GM23338 (cell line): ENCODE results near the gene GID4. TPM values are rescaled to one million over a fixed set of nuclear protein-coding genes. Genes with fewer than 3 reads are reported as not detected.

Experiments
- ATAC-seq: fragments of 200-7000 bp; cut with Tn5 transposase; 3 replicates; pipeline ENCODE4 v1.9.1; 2020
- DNase-seq: peaks from one replicate; pipeline ENCODE4 v3.0.0-alpha.2; 2015; ENCODE audit warnings: low spot score
- H2AFZ ChIP-seq: fragments of 200-600 bp; sonication (generic); 2 replicates; pipeline ENCODE4 v1.8.0; 2016; ENCODE audit warnings: antibody characterized with exemption, mild to moderate bottlenecking, moderate library complexity
- H3F3A ChIP-seq: fragments of 200-600 bp; sonication (generic); replicated peaks from 2 replicates; pipeline ENCODE4 v1.8.0; 2017; ENCODE audit warnings: antibody characterized with exemption, mixed run types, low read depth
- H3K27ac ChIP-seq: fragments of 200-600 bp; sonication (generic); 2 replicates; pipeline ENCODE4 v1.6.1; 2016; ENCODE audit warnings: low read depth
- H3K27me3 ChIP-seq: fragments of 200-600 bp; sonication (generic); 2 replicates; pipeline ENCODE4 v1.8.0; 2016; ENCODE audit warnings: mild to moderate bottlenecking, mixed run types, moderate library complexity; ENCODE audit not compliant: insufficient read depth
- H3K36me3 ChIP-seq: fragments of 200-600 bp; sonication (generic); 2 replicates; pipeline ENCODE4 v1.8.0; 2016; ENCODE audit warnings: mild to moderate bottlenecking; ENCODE audit not compliant: insufficient read depth
- H3K4me1 ChIP-seq: fragments of 200-600 bp; sonication (generic); 2 replicates; pipeline ENCODE4 v1.8.0; 2016; ENCODE audit warnings: mild to moderate bottlenecking, moderate library complexity; ENCODE audit not compliant: insufficient read depth
- H3K4me2 ChIP-seq: fragments of 200-600 bp; sonication (generic); 2 replicates; pipeline ENCODE4 v1.7.1; 2017; ENCODE audit warnings: mixed run types
- H3K4me3 ChIP-seq: fragments of 200-600 bp; sonication (generic); 2 replicates; pipeline ENCODE4 v1.6.1; 2016; ENCODE audit warnings: mixed run types
- H3K79me2 ChIP-seq: fragments of 200-600 bp; sonication (generic); replicated peaks from 2 replicates; pipeline ENCODE4 v1.8.0; 2017; ENCODE audit warnings: mild to moderate bottlenecking; ENCODE audit not compliant: insufficient read depth
- H3K9me2 ChIP-seq: fragments of 200-600 bp; sonication (generic); 2 replicates; pipeline ENCODE4 v1.8.0; 2017; ENCODE audit not compliant: insufficient read depth
- H4K20me1 ChIP-seq: fragments of 200-600 bp; sonication (generic); replicated peaks from 2 replicates; pipeline ENCODE4 v1.8.0; 2017; ENCODE audit warnings: mild to moderate bottlenecking; ENCODE audit not compliant: insufficient read depth
- H3K27ac Mint-ChIP-seq: 2 replicates; pipeline ENCODE4 v1.8.0; 2020; ENCODE audit warnings: inconsistent platforms, mild to moderate bottlenecking, moderate library complexity, mixed read lengths
- H3K27me3 Mint-ChIP-seq: 3 replicates; pipeline ENCODE4 v1.8.0; 2022; ENCODE audit warnings: low read depth, mild to moderate bottlenecking, moderate library complexity, mixed read lengths, inconsistent platforms; ENCODE audit not compliant: insufficient read depth, poor library complexity
- H3K36me3 Mint-ChIP-seq: 3 replicates; pipeline ENCODE4 v1.8.0; 2021; ENCODE audit warnings: low read depth, mild to moderate bottlenecking, inconsistent platforms, moderate library complexity, mixed read lengths
- H3K4me1 Mint-ChIP-seq: 3 replicates; pipeline ENCODE4 v1.8.0; 2020; ENCODE audit warnings: mild to moderate bottlenecking, inconsistent platforms, mixed read lengths
- H3K4me3 Mint-ChIP-seq: 3 replicates; pipeline ENCODE4 v1.8.0; 2021; ENCODE audit warnings: moderate library complexity, mild to moderate bottlenecking, inconsistent platforms, mixed read lengths
- H3K9me3 Mint-ChIP-seq: 3 replicates; pipeline ENCODE4 v1.8.0; 2020; ENCODE audit warnings: moderate library complexity, mild to moderate bottlenecking, inconsistent platforms, mixed read lengths
- CREB1 ChIP-seq: fragments of 250-450 bp; sonication (Bioruptor Pico); IDR thresholded peaks from 2 replicates; pipeline ENCODE4 v1.5.0; 2020; ENCODE audit warnings: low read depth, mild to moderate bottlenecking, moderate library complexity
- ETS1 ChIP-seq: IDR thresholded peaks from 2 replicates; pipeline ENCODE4 v1.6.1; 2016; ENCODE audit warnings: antibody characterized with exemption
- EZH2 ChIP-seq: fragments of 200-600 bp; sonication (generic); IDR thresholded peaks from one replicate; pipeline ENCODE4 v1.8.0; 2017; ENCODE audit warnings: antibody characterized with exemption, mild to moderate bottlenecking, low read depth; ENCODE audit not compliant: unreplicated experiment
- EZH2phosphoT487 ChIP-seq: fragments of 200-600 bp; sonication (generic); IDR thresholded peaks from one replicate; pipeline ENCODE4 v1.8.1; 2018; ENCODE audit warnings: antibody characterized with exemption; ENCODE audit not compliant: unreplicated experiment
- JUNB ChIP-seq: IDR thresholded peaks from one replicate; pipeline ENCODE4 v1.6.1; 2016; ENCODE audit warnings: antibody characterized with exemption; ENCODE audit not compliant: unreplicated experiment
- NANOG ChIP-seq: IDR thresholded peaks from 2 replicates; pipeline ENCODE4 v1.6.1; 2016; ENCODE audit warnings: antibody characterized with exemption, borderline replicate concordance
- POLR2AphosphoS5 ChIP-seq: IDR thresholded peaks from 2 replicates; pipeline ENCODE4 v1.6.1; 2016; ENCODE audit warnings: antibody characterized with exemption, low read depth
- STAT1 ChIP-seq: IDR thresholded peaks from one replicate; pipeline ENCODE4 v1.6.1; 2016; ENCODE audit warnings: antibody characterized with exemption; ENCODE audit not compliant: unreplicated experiment
- ZNF114 ChIP-seq: fragments of 250-450 bp; sonication (Bioruptor Pico); IDR thresholded peaks from 2 replicates; pipeline ENCODE4 v1.5.0; 2020; ENCODE audit warnings: mild to moderate bottlenecking, moderate library complexity
- ZNF331 ChIP-seq: fragments of 250-450 bp; sonication (Bioruptor Pico); IDR thresholded peaks from 2 replicates; pipeline ENCODE4 v1.5.0; 2020; ENCODE audit warnings: low read depth, mild to moderate bottlenecking, moderate library complexity
- polyA plus RNA-seq: library from polyadenylated mRNA; unstranded; fragments of >200 nt; fragmentation: Nextera tagmentation; extraction: Ambion mirVana; gene quantifications from 2 replicates; pipeline ENCODE4 v1.2.1, GENCODE V29; 2016
- total RNA-seq: library from RNA; depleted of rRNA; stranded (reverse); fragments of >200 nt; shearing (Covaris generic); gene quantifications from 2 replicates; pipeline ENCODE4 v1.2.3, GENCODE V29; 2014
- TF ChIP-seq, protein P1 (sequence below): fragments of 250-450 bp; sonication (Bioruptor Pico); IDR thresholded peaks from 2 replicates; pipeline ENCODE4 v1.5.0; 2020; ENCODE audit warnings: mild to moderate bottlenecking, moderate library complexity
- TF ChIP-seq, protein P2 (sequence below): IDR thresholded peaks from one replicate; pipeline ENCODE4 v1.6.1; 2018; ENCODE audit warnings: antibody characterized with exemption; ENCODE audit not compliant: unreplicated experiment
- TF ChIP-seq, protein P3 (sequence below), 2 experiments: fragments of 200-600 bp in 1 of 2; sonication (generic) in 1 of 2; conservative IDR thresholded peaks; 2 replicates each; pipeline versions ENCODE4 v1.5.1 to v1.6.1; 2016 to 2017; ENCODE audit warnings: antibody characterized with exemption in 2 of 2, low read depth in 2 of 2, mild to moderate bottlenecking in 2 of 2, moderate library complexity in 1 of 2

The GID4 gene
- total and polyA plus RNA-seq, 2 experiments from 2014 or later, result 6.3 to 11.2 TPM

GRCh38 chr17:18031955-18032354 is 7.3 kb upstream of the GID4 start:
- no peaks in the 10 kb centered on the region for H3K36me3 Mint-ChIP-seq
- H2AFZ ChIP-seq, result no peak overlapping the region
- H3K79me2 ChIP-seq, result peaks cover 18% of the 10 kb centered on the region
- H3K9me3 Mint-ChIP-seq, result no peaks in the 10 kb centered on the region
- TF ChIP-seq ETS1 (no peak), ZNF331 (CRISPR knock-in tag) (no peak), EZH2phosphoT487 (no peak), ZNF114 (CRISPR knock-in tag) (no peak), POLR2AphosphoS5 (no peak), CREB1 (CRISPR knock-in tag) (no peak), JUNB (no peak), EZH2 (no peak), STAT1 (no peak), NANOG (no peak)
- TF ChIP-seq, protein P1, sequence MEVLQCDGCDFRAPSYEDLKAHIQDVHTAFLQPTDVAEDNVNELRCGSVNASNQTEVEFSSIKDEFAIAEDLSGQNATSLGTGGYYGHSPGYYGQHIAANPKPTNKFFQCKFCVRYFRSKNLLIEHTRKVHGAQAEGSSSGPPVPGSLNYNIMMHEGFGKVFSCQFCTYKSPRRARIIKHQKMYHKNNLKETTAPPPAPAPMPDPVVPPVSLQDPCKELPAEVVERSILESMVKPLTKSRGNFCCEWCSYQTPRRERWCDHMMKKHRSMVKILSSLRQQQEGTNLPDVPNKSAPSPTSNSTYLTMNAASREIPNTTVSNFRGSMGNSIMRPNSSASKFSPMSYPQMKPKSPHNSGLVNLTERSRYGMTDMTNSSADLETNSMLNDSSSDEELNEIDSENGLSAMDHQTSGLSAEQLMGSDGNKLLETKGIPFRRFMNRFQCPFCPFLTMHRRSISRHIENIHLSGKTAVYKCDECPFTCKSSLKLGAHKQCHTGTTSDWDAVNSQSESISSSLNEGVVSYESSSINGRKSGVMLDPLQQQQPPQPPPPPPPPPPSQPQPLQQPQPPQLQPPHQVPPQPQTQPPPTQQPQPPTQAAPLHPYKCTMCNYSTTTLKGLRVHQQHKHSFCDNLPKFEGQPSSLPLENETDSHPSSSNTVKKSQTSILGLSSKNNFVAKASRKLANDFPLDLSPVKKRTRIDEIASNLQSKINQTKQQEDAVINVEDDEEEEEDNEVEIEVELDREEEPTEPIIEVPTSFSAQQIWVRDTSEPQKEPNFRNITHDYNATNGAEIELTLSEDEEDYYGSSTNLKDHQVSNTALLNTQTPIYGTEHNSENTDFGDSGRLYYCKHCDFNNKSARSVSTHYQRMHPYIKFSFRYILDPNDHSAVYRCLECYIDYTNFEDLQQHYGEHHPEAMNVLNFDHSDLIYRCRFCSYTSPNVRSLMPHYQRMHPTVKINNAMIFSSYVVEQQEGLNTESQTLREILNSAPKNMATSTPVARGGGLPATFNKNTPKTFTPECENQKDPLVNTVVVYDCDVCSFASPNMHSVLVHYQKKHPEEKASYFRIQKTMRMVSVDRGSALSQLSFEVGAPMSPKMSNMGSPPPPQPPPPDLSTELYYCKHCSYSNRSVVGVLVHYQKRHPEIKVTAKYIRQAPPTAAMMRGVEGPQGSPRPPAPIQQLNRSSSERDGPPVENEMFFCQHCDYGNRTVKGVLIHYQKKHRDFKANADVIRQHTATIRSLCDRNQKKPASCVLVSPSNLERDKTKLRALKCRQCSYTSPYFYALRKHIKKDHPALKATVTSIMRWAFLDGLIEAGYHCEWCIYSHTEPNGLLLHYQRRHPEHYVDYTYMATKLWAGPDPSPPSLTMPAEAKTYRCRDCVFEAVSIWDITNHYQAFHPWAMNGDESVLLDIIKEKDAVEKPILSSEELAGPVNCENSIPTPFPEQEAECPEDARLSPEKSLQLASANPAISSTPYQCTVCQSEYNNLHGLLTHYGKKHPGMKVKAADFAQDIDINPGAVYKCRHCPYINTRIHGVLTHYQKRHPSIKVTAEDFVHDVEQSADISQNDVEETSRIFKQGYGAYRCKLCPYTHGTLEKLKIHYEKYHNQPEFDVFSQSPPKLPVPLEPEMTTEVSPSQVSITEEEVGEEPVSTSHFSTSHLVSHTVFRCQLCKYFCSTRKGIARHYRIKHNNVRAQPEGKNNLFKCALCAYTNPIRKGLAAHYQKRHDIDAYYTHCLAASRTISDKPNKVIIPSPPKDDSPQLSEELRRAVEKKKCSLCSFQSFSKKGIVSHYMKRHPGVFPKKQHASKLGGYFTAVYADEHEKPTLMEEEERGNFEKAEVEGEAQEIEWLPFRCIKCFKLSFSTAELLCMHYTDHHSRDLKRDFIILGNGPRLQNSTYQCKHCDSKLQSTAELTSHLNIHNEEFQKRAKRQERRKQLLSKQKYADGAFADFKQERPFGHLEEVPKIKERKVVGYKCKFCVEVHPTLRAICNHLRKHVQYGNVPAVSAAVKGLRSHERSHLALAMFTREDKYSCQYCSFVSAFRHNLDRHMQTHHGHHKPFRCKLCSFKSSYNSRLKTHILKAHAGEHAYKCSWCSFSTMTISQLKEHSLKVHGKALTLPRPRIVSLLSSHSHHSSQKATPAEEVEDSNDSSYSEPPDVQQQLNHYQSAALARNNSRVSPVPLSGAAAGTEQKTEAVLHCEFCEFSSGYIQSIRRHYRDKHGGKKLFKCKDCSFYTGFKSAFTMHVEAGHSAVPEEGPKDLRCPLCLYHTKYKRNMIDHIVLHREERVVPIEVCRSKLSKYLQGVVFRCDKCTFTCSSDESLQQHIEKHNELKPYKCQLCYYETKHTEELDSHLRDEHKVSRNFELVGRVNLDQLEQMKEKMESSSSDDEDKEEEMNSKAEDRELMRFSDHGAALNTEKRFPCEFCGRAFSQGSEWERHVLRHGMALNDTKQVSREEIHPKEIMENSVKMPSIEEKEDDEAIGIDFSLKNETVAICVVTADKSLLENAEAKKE (CRISPR knock-in tag), result no peak
- TF ChIP-seq, protein P2, sequence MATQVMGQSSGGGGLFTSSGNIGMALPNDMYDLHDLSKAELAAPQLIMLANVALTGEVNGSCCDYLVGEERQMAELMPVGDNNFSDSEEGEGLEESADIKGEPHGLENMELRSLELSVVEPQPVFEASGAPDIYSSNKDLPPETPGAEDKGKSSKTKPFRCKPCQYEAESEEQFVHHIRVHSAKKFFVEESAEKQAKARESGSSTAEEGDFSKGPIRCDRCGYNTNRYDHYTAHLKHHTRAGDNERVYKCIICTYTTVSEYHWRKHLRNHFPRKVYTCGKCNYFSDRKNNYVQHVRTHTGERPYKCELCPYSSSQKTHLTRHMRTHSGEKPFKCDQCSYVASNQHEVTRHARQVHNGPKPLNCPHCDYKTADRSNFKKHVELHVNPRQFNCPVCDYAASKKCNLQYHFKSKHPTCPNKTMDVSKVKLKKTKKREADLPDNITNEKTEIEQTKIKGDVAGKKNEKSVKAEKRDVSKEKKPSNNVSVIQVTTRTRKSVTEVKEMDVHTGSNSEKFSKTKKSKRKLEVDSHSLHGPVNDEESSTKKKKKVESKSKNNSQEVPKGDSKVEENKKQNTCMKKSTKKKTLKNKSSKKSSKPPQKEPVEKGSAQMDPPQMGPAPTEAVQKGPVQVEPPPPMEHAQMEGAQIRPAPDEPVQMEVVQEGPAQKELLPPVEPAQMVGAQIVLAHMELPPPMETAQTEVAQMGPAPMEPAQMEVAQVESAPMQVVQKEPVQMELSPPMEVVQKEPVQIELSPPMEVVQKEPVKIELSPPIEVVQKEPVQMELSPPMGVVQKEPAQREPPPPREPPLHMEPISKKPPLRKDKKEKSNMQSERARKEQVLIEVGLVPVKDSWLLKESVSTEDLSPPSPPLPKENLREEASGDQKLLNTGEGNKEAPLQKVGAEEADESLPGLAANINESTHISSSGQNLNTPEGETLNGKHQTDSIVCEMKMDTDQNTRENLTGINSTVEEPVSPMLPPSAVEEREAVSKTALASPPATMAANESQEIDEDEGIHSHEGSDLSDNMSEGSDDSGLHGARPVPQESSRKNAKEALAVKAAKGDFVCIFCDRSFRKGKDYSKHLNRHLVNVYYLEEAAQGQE, result no peak
- TF ChIP-seq, protein P3, sequence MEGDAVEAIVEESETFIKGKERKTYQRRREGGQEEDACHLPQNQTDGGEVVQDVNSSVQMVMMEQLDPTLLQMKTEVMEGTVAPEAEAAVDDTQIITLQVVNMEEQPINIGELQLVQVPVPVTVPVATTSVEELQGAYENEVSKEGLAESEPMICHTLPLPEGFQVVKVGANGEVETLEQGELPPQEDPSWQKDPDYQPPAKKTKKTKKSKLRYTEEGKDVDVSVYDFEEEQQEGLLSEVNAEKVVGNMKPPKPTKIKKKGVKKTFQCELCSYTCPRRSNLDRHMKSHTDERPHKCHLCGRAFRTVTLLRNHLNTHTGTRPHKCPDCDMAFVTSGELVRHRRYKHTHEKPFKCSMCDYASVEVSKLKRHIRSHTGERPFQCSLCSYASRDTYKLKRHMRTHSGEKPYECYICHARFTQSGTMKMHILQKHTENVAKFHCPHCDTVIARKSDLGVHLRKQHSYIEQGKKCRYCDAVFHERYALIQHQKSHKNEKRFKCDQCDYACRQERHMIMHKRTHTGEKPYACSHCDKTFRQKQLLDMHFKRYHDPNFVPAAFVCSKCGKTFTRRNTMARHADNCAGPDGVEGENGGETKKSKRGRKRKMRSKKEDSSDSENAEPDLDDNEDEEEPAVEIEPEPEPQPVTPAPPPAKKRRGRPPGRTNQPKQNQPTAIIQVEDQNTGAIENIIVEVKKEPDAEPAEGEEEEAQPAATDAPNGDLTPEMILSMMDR (conservative IDR thresholded peaks at IDR 0.05; ENCODE audit: low read depth in 2 of 2), result no peak
- no peak overlapping the region for H3K27ac ChIP-seq
- no peak overlapping the region for H3K27ac Mint-ChIP-seq
- H3K9me2 ChIP-seq, result no peaks in the 10 kb centered on the region
- no peak for ATAC-seq
- H3K4me1 ChIP-seq, result no peaks in the 10 kb centered on the region
- no peaks in the 10 kb centered on the region; the same call in 1 of the 2 replicates for H4K20me1 ChIP-seq
- H3K4me3 Mint-ChIP-seq, result no peak overlapping the region
- H3K27me3 Mint-ChIP-seq, result peaks cover 2% of the 10 kb centered on the region
- H3K36me3 ChIP-seq, result no peaks in the 10 kb centered on the region
- H3F3A ChIP-seq, result no peaks in the 10 kb centered on the region
- no peaks in the 10 kb centered on the region for H3K27me3 ChIP-seq
- DNase-seq, result no peak
- no peaks in the 10 kb centered on the region; the same call in 2 of the 3 replicates for H3K4me1 Mint-ChIP-seq
- no peak overlapping the region for H3K4me2 ChIP-seq
- no peak overlapping the region for H3K4me3 ChIP-seq
